Measurements from ENCODE around the gene S1PR3.

The S1PR3 gene

DNA sequence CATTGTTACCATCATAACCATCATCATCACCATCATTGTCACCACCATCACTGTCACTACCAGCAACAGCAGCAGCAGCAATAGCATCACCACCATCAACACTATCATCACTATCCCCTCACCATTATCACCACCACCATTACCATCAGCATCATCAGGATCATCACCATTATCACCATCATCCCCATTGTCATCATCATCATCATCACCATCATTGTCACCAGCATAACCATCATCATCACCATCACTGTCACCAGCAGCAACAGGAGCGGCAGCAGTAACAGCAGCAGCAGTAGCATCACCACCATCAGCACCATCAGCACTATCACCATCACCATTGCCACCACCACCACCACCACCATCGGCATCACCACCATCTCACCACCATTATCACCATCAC is 48.4 kb downstream of the S1PR3 start:
- no peak for ATAC-seq

DNA sequence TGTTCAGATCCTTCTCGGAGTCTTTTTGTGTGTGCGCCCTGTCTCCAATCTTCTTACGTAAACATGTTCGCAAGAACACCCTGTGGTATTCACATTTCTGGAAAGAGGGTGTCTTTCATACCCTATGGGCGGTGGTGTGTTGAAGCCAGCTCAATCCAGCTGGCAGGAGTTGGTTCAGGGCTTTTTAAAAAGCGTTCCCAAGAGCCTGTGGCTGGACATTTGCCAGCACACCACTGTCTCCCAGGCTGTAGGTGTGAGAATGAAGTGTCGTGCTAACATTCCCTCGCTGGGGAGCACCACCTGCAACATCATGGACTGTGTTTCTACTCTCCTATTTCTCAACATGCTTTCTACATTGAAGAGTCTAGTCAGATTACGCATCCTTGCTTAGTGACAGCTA is 51.7 kb downstream of the S1PR3 start:
- ATAC-seq, result no peak

DNA sequence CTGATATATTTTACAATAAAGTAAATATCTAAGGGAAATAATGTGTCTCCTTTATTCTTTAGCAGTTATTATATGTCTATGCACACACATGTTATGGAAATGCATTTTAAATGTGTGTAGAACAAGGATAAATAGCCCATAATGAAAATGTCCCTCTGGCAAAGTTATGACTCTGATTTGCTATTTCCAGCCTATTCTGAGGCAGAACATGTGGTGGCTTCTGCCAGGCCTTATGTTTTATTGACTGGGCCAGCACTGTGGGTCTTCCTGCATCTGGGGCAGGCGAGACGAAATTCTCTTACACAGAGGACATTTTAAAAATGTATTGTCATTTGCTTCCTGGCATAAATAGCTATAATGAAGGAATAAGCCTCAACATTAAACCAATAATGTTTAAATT is 52.8 kb downstream of the S1PR3 start:
- no peak for ATAC-seq

DNA sequence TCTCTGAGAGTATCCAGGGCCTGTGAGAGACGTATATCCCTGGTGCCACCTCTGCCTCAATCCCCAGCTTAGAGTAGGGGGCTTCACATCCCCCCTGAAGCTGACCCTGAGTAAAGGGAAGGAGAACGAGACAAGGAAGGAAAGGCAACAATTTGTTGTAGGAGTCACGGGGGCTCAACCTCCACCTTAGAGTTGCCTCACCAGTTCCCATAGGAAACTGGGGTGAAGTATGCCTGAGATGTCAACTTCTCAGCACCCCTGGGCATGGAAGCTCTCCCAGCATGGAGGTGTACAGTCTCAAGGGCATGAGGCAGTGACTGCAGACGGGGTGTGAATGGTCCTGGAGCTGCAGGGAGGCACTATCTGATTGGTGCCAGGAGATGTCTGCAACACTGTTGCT is 53.6 kb downstream of the S1PR3 start:
- ATAC-seq, result no peak

DNA sequence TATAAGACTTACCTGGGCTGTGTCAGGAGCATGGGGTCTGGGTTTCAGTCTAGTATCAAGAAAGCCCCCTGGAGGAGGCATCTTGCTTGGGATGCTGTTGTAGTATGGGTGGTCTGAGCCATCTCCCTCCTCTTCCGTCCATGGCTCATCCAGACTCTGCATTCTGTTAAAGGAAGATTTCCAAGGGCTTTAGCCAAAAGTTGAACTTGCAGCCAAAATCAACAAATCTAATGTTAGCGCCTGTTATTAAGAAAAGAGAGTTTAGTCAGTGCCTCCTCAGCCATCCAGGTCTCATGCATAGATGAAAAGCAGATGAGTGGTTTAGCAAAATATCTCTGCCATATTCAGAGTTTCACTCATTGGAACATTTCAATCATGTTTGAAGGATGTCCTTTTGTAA is 55.6 kb downstream of the S1PR3 start:
- no peak for ATAC-seq

GRCh38 chr9:89047667-89048066 is 56.4 kb downstream of the S1PR3 start:
- no peak for ATAC-seq

GRCh38 chr9:89048616-89049015 is 57.3 kb downstream of the S1PR3 start:
- no peak for ATAC-seq

DNA sequence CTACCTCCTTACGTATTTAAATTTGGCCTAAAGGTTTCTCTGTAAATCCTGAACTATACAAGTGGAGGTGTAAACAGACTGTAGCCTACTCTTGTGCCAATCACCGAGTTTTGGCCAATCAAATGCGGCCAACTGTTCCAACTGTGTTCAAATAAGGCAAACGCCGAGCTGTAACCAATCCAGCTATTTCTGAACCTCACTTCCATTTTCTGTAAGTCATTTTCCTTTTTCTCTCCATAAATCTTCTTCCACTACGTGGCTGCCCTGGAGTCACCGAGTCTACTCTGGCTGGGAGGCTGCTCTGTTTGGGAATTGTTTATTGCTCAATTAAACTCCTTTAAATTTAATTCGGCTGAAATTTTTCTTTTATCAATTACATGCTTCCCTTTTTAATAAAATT is 58.4 kb downstream of the S1PR3 start:
- ATAC-seq, result no peak

DNA sequence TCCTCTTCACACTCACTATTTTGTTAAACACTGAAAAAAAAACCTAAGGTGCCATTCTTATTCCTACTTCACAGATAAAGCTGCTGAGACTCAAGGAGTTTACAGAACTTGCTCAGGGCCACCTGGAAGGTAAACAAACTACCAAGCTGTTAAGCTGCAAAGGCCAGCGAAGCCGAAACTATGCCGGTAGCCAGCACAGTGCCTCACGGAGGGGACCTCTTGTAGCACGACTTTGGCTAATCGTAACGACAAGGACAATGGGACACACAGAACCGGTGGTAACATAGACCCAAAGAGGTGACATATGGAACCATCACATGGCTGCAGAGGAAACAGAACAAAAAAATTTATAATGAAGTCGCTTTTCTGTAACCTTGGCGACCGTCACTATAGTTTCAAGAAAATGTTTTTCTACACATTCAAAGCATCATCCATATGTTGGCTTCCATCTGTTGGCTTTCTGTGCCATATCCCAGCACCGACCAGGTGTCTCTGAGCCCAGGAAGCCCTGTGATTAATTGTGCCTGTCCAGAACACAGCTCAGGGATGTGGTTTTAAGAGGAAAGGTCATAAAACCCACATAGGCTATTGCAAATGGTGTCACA is 60.3 kb downstream of the S1PR3 start:
- no peak for ATAC-seq

- ATAC-seq, result no peak
These were observed 61.3 kb downstream of the S1PR3 start for GRCh38 chr9:89052470-89053097.

DNA sequence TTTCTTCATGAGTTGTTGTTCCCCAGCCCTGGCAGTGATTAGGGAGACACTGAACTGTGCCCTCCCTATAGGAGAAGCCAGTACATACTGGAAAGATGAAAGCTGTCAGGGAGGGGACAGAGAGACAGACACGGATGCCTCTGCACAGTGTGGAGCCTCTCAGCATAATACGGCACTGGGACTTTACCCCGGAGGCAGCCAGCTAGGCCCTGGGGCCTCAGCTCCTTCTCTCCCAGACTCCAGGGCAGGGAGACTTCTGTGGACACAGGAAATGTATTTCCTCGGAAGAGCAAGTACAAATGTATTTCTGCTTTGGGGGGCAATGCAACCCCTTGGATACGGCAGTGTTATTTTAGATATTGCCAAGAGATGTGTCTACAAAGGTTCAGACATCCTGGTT is 62.0 kb downstream of the S1PR3 start:
- ATAC-seq, result no peak

Measured in activated CD4-positive, CD25-positive, alpha-beta regulatory T cell treated with anti-CD3 and anti-CD28 coated beads, Interleukin-2, amount 50 U/mL, for 24 hours (primary cell).